ENCODE data around the gene CORO7.
"Not testable (repeated sequence)": the region's sequence is repeated elsewhere in the genome, so short reads cannot be mapped to it uniquely, and the experiment has no call there.

The CORO7 gene

DNA sequence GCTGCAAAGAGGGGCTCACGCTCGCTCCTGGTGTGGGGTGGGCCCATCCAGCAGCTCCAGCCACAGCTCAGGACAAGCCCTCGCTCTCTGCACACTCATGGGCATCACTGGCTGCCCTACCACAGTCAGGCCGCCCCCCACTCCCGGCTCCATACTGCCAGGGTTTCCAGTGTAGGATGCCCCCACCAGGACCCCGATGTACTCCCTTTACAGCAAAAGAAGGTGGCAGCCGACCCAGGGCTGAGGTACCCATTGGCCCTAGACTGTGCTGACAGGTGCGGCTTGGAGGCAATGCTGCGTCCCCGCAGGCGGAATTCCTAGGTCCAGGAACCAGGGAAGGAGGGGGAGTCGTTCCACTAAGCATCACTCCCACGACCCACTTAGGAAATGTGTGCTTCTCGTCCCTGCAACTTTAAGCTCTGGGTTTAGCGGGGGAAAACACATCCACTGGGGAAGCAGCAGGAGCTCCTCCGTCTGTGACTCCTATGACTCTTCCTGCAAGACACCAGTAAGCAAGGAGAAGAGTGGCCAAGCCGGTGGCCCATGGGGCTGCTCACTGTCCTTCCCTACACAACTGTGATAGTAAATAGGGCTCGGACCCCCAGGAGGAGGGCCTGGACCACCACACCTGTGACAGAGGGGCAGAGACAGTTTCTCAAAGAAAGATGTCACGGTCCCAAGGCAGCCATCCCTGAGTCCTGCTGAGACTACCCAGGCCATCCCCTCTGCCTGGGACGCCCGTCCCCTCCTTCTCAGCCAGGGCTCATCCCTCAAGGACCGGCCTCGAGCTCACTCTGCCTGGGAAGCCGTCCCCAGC, 13.1 kb downstream of the CORO7 start:
- DNase-seq (ENCODE audit: insufficient read length, low spot score) (no peak), FAIRE-seq (no peak)

GRCh38 chr16:4402439-4403132, 13.8 kb downstream of the CORO7 start:
- FAIRE-seq: peak; percentile 69
- peak; percentile 90 for DNase-seq (ENCODE audit: insufficient read length, low spot score)

GRCh38 chr16:4401510-4401909, 14.9 kb downstream of the CORO7 start:
- DNase-seq (ENCODE audit: insufficient read length, low spot score) (no peak), FAIRE-seq (no peak)

DNA sequence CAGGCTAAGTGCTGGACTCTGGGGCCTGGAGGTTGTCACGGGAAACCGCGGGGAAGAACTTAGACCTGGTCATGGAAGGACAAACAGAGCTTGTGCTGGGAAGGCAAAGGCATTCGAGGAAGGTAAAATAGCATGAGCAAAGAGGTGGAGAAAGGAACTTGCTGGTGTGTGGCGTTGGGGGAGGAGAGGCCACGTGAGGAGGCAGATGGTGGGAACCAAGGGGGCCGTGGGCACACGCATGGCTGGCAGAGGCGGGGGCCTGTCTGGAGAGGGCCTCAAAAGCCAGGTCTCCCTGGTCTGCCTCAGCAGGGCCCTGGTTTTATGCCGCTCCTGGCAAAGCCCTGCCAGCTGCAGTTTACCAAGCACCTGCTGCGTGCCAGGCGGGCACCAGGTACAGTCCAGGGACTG, 15.3 kb downstream of the CORO7 start:
- no peak for DNase-seq (ENCODE audit: insufficient read length, low spot score)
- no peak for FAIRE-seq

DNA sequence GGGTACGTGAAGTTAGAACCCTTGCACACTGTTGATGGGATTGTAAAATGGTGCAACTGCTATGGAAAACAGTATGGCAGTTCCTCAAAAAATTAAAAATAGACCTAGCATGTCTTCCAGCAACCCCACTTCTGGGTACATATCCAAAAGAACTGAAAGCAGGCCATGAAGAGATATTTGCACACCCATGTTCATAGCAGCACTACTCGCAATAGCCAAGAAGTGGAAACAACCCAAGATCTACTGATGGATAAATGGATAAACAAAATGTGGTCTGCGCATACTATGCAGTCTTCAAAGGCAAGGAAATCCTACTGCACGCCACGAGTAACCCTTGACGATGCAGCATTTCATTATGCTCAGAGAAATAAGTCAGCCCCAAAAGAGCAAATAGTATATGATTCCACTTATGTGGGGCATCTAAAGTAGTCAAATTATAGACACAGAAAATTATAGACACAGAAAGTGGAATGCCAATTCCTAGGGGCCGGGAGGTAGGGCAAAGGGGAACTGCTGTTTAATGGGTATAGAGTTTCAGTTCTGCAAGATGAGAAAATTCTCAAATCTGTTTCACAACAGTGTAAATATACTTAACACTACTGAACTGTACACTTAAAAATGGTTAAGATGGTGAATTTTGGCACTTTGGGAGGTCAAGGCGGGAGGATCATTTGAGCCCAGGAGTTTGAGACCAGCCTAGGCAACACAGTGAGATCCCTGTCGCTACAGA, 17.2 kb downstream of the CORO7 start:
- FAIRE-seq: no peak
- DNase-seq (ENCODE audit: insufficient read length, low spot score): no peak

- FAIRE-seq (no peak), DNase-seq (ENCODE audit: insufficient read length, low spot score) (no peak)
Observed at GRCh38 chr16:4395055-4395726, 21.2 kb downstream of the CORO7 start.

DNA sequence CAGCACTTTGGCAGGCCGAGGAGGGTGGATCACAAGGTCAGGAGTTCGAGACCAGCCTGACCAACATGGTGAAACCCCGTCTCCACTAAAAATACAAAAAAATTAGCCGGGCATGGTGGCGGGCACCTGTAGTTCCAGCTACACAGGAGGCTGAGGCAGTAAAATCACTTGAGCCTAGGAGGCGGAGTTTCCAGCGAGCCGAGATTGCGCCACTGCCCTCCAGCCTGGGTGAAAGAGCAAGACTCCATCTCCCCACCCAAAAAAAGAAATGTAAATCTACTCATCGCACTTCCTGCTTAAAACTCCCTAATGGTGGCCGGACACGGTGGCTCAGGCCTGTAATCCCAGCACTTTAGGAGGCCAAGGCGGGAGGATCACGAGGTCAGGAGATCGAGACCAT, 22.5 kb downstream of the CORO7 start:
- not testable (repeated sequence) for DNase-seq (ENCODE audit: insufficient read length, low spot score); FAIRE-seq

DNA sequence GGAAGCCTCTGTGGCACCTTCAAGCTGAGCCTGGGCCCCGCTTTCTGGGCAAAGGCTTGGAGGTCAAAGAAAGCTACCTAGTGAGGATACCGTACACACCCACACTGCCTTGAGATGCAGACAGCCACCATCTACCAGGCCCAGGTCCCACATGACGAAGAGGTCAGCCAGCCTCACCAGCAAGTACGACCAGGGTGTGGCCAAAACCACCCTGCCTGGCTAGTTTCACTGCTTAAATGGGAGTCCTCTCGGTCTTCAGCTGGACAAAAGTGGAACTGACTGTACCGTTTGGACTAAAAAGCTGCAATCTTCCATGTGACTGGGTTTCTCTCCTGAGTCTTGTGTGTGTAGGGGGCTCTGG, 23.2 kb downstream of the CORO7 start:
- DNase-seq (ENCODE audit: insufficient read length, low spot score): no peak
- FAIRE-seq: no peak

DNA sequence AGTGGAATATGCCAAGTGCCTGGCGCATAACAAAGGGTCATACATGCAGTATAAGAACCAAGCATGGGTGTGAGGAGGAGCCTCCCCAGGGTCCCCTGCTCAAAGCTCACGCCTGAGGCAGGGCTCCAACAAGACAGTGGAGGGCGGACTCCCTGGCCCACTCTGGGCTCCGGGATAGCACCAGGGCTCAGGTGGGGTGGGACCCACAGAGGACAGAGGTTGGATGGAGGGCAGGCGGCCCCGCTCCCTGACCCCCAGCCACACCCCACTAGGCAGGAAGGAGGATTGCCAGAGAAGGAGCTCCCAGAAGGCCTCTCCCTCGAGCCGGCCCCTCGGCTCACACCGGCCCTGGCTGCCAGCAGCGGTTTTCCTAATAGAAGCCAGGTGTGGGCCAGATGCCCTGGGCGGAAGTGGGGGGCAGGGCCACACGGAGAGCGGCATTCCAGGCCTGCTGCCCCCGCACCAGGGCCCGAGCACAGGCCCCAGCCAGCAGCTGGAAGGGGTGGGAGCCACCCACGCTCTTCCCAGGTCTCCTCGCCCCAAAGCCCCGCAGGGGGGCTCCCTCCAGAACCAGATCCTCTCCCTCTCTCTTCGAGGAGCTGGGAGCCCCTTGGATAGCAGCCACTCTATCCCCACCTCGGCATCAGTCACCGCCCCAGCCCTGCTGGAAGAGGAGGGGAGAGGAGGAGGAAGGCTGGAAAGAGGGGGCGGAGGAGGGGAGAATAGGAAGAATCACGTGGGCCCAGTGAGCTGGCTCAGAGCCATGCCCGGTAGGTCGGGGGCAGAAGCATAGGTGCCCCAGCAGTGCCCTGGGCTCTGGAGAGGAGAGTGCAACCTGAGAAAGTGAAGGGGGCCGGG, 23.8 kb downstream of the CORO7 start:
- no peak for FAIRE-seq
- no peak for DNase-seq (ENCODE audit: insufficient read length, low spot score)

- DNase-seq (ENCODE audit: insufficient read length, low spot score) (no peak), FAIRE-seq (no peak)
Observed at GRCh38 chr16:4391631-4392381, 24.6 kb downstream of the CORO7 start.

- DNase-seq (ENCODE audit: insufficient read length, low spot score) (no peak), FAIRE-seq (no peak)
Observed at GRCh38 chr16:4390266-4391260, 25.8 kb downstream of the CORO7 start.

DNA sequence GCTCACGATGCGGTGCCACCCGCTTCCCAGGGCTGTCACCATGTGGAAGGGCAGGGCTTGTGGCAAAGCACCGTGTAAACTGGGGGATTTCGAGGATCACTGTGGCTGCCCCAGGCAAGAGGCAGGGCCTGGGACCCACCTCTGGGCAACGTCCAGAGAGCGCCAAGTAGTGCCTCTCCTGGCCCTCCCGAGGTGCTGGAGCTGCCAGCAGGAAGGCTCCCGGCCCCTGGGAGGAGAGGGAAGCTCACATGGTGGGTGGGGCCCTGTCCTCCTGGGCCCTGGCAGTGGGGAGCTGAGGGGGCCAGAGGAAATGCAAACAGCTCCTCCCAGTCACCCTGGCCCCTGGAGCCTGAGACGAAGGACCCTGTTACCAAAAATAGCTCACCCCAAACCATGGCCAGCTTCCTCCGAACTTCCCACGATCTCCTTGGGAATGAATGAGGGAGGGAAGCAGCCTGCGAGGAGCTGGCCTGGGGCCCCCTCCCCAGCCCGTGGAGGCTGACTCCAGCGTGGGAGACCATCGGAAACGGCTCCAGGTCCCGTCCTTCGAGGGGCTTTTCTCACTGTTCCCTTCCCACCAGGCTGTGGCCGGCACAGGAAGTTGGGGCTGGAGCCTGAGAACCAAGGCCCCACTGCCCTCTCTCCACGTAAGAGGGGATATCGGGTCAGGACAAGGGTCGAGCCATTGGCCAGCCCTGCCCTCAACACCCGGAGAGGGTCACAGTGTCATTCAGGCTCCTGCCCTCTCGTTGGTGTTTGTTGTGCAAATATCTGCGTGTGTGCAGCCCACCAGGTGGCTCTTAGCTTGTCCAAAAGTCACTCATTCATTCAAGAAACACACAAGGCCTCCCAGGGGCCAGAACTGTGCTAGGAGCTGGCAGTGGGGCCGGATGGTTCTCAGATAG, 27.1 kb downstream of the CORO7 start:
- DNase-seq (ENCODE audit: insufficient read length, low spot score): no peak
- FAIRE-seq: peak; percentile 36

DNA sequence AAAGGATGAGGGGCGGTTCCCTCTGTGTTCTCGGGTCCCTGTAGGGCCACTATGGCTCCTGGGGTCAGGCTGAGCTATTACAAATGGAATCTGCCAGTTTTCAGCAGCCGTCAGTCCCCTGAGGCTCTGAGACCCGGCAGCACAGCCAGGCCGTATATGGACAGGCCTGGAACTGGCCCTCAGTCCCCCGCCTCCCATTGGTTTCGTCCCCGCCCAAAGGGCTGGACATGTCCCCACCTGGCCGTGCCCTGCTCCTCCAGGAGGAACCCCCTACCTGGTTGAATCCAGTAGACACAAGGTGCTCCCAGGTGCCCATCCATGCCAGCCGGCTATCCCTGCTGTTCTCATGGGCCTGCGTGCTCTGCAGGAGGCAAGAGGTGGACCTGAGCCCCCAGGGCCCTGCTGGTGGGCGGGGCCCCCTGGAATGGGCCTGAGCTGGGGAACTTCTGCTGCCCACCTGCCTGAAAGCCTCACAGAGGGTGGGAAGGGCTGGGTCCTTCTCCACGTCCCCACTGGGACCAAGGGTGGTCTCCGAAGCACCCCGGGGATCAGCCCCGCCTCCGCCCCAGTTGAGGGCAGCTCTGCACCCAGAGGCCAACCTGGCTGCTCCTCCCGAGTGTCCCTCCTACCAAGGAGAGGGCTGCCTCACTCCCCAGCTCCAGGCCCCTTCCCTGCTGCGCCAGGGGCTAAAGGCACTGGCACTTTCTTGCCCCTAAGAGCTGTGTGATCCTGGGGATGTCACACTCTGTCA, 27.9 kb downstream of the CORO7 start:
- DNase-seq (ENCODE audit: insufficient read length, low spot score): peak; percentile 56
- FAIRE-seq: no peak

DNA sequence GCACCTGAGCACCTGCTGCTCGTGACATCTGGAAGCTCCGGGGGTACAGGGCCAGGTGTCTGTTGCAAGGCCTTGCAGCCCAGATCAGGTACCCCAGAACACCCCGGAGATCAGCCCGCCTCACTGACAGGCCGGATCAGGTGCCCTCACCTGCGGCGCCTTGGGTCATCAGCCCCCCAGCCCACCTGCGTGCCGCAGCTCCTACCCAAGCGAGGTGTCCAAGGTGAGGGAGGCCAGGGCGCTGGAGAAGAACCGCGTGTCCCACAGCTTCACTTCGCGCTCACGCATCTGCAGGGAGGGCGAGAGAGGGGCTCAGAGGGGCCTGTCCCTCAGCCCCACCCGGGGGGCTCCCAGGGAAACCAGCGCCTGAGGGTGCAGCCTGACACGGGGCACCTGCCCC, 28.6 kb downstream of the CORO7 start:
- FAIRE-seq: no peak
- no peak for DNase-seq (ENCODE audit: insufficient read length, low spot score)

DNA sequence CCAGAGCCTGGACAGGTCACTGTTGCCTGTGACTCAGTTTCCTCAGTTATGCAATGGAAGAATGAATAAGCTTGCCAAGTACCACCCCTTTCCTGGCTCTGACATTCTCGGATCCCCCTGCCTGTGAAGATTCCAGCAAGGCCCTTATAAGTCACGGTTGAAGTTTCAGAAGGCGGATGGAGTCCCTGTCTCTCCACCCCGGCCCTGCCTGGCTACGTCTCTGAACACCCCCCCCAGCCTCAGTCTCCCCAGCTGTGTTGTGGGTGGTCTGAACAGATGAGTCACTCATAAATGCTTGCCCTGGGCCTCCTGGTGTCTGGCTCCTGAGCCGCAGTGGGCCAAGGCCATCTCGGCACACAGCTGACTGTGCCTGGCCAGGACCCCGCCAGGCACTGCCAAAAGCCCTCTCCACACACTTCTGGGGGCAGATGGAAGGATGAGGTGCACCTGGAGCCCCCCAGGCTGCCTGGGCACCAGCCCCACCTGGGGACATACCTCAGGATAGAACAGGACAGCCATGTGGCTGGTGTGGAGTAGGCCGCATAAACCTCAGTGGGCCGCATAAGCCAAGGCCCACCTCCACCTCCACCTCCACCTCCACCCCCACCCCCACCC, 29.3 kb downstream of the CORO7 start:
- FAIRE-seq: no peak

DNA sequence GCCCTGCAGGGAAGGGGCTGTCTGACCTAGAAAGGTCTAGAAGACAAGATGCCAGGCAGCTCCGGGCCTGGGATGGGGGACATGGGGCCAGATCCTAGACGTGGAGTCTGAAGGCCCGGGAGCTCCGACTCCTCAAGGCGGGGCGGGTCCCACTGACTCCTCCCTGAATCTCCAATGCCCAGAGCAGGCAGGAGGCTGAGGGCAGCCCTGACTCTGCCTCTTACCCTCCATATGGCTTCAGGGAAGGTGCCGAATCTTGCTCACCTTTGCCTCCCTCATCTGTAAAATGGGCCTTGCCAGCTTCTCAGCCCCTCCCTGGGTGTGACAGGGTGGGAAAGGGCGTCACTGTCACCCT, 30.0 kb downstream of the CORO7 start:
- no peak for DNase-seq (ENCODE audit: insufficient read length, low spot score)
- FAIRE-seq: no peak

More for the DNA sequence above, 29.3 kb downstream of the CORO7 start:
- no peak for DNase-seq (ENCODE audit: insufficient read length, low spot score)

Measured in HTR-8/SVneo (cell line).